ENCODE measurements around the gene MAP2K5.

GRCh38 chr15:67822537-67823313 is 280.2 kb downstream of the MAP2K5 start:
- TF ChIP-seq, protein P1, sequence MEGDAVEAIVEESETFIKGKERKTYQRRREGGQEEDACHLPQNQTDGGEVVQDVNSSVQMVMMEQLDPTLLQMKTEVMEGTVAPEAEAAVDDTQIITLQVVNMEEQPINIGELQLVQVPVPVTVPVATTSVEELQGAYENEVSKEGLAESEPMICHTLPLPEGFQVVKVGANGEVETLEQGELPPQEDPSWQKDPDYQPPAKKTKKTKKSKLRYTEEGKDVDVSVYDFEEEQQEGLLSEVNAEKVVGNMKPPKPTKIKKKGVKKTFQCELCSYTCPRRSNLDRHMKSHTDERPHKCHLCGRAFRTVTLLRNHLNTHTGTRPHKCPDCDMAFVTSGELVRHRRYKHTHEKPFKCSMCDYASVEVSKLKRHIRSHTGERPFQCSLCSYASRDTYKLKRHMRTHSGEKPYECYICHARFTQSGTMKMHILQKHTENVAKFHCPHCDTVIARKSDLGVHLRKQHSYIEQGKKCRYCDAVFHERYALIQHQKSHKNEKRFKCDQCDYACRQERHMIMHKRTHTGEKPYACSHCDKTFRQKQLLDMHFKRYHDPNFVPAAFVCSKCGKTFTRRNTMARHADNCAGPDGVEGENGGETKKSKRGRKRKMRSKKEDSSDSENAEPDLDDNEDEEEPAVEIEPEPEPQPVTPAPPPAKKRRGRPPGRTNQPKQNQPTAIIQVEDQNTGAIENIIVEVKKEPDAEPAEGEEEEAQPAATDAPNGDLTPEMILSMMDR (conservative IDR thresholded peaks at IDR 0.05): no peak
- no peak for TF ChIP-seq ZFX (IDR thresholded peaks at IDR 0.05)
